CD1c-positive myeloid dendritic cell (primary cell): ENCODE results near the gene NLGN2.

Experiments
- DNase-seq: peaks from one replicate; pipeline ENCODE4 v3.0.0-alpha.2; 2016; ENCODE audit errors: extremely low spot score

Gene NLGN2

GRCh38 chr17:7414837-7415236, 7.2 kb downstream of the NLGN2 start:
- no peak for DNase-seq

GRCh38 chr17:7415784-7416183, 8.1 kb downstream of the NLGN2 start:
- DNase-seq = no peak

- DNase-seq = no peak
Observed at GRCh38 chr17:7416323-7416722, 8.7 kb downstream of the NLGN2 start.

GRCh38 chr17:7417056-7417655, 9.5 kb downstream of the NLGN2 start:
- DNase-seq = no peak

DNA sequence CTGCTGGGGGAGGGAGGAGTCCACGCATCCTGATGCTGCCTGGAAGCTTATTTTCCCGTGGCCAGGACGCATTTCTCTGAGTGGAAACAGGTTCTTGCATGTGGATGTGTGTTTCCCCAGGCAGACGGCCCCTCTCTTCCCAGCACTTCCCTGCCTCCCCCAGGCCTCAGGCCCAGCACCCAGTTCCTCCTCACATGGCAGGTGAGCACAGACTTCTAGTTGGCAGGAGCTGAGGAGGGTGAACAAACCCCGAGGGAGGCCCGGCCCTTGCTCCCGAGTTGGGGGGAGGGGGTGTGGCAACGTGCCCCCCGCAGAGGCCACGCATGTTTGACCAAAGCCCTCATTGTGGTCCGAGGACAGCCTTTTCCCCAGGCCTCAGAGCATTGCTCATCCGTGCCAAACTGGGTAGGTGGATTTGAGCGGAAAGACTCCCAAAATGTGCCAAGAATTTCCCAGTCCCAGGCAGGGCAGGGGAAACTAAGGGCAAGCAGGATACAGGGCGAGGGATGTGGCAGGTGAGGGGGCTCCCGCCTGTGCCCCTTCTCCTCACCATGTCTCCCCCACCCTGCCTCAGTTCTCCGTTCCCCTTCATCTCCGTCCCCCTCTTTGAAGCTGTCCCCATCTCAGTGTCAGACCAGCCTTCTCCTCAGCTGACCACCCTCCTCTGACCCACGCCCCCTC, 11.0 kb downstream of the NLGN2 start:
- DNase-seq = no peak

DNA sequence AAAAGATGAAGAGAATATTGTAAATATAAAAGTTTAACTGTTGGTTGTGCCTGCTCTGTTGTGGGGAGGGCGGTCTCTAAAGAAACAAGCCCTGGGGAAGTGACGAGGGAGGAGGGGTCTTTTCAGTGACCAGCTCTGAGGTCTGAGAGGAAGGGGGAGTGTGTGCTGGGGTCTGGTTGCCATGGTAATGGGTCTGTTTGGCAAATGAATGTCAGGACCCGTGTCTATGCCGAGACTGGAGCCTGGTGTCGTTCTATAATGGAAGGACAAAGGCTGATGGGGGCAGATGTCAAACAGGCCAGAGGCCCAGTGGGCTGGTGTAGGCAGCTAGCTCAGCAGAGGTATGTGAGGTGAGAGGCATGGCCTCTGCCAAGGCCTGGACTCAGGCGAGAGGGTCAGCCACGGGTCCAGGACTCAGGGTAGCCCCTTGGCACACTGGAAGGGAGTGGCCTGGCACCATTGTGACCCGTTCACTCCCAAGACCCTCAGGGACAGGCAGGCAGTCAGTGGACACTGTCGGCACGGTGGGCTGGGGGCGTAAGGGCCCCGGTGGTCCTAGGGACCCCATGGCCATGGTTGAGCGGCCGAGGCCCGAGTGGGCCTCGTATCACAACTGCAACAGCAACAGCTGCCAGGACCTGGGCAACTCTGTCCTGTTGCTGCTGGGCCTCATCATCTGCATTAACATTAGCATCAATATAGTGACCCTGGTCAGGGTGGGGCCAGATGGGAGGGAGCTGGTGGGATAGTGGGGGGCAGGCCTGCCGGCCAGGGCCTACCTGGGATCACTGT, 12.4 kb downstream of the NLGN2 start, which contains the start of gene SPEM1:
SPEM1 (plus strand) TSS at position 506 of the 792 bp plus-strand sequence; CDS start at position 567, 61 bp downstream.
- DNase-seq = no peak

DNA sequence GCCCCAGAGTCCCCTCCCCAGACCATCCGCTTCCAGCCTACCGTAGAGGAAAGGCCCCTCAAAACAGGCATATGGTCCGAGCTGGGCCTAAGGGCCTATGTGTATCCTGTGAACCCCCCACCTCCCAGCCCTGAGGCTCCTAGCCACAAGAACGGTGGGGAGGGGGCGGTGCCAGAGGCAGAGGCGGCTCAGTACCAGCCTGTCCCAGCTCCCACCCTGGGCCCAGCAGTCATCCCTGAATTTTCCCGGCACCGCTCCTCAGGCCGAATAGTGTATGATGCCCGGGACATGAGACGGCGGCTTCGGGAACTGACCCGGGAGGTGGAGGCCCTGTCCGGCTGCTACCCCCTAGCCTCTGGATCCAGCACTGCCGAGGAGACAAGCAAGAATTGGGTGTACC, 13.5 kb downstream of the NLGN2 start:
- no peak for DNase-seq

DNA sequence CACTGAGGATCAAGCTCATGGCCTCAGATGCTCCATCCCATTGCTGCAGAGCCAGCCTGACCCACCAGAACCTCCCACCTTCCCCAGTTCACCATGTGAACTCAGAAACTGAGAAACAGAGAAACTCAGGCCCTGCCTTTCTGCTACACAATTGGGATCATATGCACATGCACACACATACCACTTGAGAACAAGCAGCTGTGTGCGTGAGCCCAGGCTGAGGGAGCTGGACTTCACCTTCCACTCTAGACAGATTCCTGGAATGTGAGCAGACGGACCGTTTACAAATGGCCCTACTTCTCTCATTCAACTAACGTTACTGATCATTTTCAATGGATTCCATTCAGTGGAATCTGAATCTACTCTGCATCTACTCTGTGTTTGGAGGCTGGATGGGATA, 16.0 kb downstream of the NLGN2 start:
- no peak for DNase-seq

DNA sequence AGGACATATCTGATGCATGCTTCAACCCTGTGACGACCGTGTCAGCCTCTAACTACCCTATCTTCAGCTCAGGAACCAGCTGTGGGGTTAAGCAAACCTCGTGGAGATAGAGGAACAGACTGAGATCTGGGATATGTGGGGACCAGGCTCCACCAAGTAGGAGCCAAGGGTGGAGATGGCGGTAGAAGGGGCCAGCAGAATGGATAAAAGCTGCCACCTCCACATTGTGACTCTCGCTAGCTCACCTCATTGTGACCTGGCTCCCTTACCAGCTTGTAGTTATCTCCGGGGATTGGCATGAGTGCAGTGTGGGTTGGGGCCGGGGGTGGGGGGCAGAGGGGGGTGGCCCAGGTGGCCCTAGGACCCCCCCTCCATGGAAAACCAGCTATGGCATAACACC, 17.7 kb downstream of the NLGN2 start, which contains the start of gene SPEM2:
SPEM2 (plus strand) TSS at position 301 of the 400 bp plus-strand sequence; CDS start at position 374, 73 bp downstream.
- no peak for DNase-seq

DNA sequence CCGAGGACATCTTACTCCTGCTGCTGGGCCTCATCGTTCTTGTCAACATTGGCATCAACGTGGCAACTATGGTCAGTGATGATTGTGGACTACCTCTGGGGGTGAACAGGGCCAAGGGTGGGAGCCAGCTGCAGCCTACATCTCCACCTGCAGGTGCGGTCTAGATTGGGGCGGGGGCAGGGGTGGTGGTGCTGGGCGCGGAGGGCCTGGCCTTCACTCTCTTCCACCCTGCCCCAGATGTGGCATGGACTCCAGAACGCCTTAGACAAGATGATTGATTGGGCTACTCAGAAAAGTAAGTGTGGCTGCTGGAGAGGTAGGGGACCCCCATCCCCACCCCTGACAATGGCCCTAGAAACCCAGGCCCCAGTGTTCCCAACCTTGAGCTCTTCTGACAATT, 18.1 kb downstream of the NLGN2 start:
- no peak for DNase-seq

DNA sequence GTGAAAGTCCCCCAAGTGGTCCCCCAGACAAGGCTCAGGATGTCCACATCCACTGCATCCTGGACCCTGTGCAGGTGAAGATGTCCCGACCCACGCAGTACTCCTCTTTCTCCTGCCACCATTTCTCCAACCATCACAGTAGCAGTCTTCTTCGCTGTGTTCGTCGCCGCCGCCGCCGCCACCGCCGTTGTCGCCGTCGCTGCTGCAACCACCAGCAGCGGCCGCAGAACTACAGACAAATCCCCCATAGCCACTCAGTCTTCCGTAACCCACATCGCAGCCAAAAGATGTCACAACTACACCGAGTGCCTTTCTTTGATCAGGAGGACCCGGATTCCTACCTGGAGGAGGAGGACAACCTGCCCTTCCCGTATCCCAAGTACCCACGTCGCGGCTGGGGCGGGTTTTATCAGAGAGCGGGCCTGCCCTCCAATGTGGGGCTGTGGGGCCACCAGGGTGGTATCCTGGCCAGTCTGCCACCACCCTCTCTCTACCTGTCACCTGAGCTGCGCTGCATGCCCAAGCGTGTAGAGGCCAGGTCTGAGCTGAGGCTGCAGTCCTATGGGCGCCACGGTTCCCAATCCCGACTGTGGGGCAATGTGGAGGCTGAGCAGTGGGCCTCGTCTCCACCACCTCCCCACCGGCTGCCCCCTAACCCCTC, 18.7 kb downstream of the NLGN2 start:
- DNase-seq = no peak

DNA sequence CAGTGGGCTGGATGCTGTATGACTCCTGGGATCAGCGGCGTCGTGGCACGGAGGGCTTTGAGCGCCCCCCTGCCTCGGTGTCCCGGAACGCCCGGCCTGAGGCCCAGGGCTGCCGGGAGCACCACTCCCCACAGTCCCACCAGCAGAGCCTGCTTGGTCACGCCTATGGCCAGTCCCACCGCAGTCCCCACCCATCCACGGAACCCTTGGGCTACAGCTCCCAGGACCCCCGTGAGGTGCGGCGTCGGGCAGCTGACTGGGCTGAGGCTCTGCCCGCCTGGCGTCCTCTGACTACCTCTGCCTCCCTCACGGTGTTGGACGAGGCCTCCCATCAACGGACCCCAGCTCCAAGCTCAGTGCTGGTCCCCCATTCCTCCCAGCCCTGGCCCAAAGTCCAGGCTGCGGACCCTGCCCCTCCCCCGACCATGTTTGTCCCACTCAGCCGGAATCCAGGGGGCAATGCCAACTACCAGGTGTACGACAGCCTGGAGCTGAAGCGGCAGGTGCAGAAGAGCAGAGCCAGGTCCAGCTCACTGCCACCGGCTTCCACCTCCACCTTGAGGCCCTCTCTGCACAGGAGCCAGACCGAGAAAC, 19.3 kb downstream of the NLGN2 start:
- DNase-seq = no peak

GRCh38 chr17:7427549-7427948, 19.9 kb downstream of the NLGN2 start:
- no peak for DNase-seq

- DNase-seq = no peak
Observed at GRCh38 chr17:7428557-7428956, 20.9 kb downstream of the NLGN2 start, which contains the start of gene SPEM3. SPEM3 (plus strand) TSS chr17:7428857; CDS start chr17:7428903, 46 bp downstream.

- no peak for DNase-seq
Observed at GRCh38 chr17:7429722-7430121, 22.1 kb downstream of the NLGN2 start.

GRCh38 chr17:7431231-7431630, 23.6 kb downstream of the NLGN2 start:
- no peak for DNase-seq

DNA sequence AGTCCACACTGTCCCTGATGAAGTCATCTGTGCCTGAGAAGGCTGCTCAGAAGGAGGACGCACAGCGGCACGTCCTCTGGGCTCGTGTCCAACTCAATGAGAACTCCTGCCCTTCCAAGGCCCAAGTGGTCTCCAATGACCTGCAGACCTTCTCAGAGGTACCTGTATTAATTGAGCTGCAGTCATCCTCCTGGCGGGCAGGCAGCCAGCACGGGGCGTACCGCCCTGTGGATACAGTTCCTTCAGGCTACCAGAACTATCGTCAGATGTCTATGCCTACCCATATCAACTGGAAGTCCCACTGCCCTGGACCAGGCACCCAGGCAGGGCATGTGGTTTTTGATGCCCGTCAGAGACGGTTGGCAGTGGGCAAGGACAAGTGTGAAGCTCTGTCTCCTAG, 24.7 kb downstream of the NLGN2 start:
- DNase-seq = no peak

GRCh38 chr17:7435676-7436555, 28.3 kb downstream of the NLGN2 start:
- peak; percentile 78 for DNase-seq

GRCh38 chr17:7436556-7437368, 29.1 kb downstream of the NLGN2 start:
- peak; percentile 90 for DNase-seq

GRCh38 chr17:7437369-7437863, 29.8 kb downstream of the NLGN2 start:
- no peak for DNase-seq
